Muscle of leg (tissue), 11 donors: ENCODE measurements around the gene HNMT. TPM values are rescaled to one million over a fixed set of nuclear protein-coding genes. Genes with fewer than 3 reads are reported as not detected.

Experiments
- DNase-seq: peaks from one replicate; pipeline ENCODE4 v3.0.0; 2013
- H3K27ac ChIP-seq: one replicate; pipeline ENCODE4 v1.5.1; 2013; ENCODE audit warnings: mild to moderate bottlenecking, low read length, control low read depth
- H3K27me3 ChIP-seq: one replicate; pipeline ENCODE4 v1.6.1; 2013; ENCODE audit warnings: low read length; ENCODE audit not compliant: control insufficient read depth, insufficient read depth
- H3K36me3 ChIP-seq: one replicate; pipeline ENCODE4 v1.6.1; 2013; ENCODE audit warnings: low read length; ENCODE audit not compliant: control insufficient read depth, insufficient read depth
- H3K4me1 ChIP-seq: one replicate; pipeline ENCODE4 v1.6.1; 2013; ENCODE audit warnings: low read length; ENCODE audit not compliant: control insufficient read depth, insufficient read depth
- H3K4me3 ChIP-seq: one replicate; pipeline ENCODE4 v1.5.1; 2013; ENCODE audit warnings: low read length, control low read depth
- H3K9me3 ChIP-seq: replicated peaks from 2 replicates; pipeline ENCODE4 v1.6.1; 2013; ENCODE audit warnings: low read depth, low read length; ENCODE audit not compliant: control insufficient read depth
- WGBS: methylation state at CpG from one replicate; pipeline ENCODE4 v1.1.5; 2013; ENCODE audit warnings: missing lambda C conversion rate; ENCODE audit not compliant: insufficient coverage; 5-methylcytosine and 5-hydroxymethylcytosine counted together
- polyA plus RNA-seq, 8 donors: library from polyadenylated mRNA; unstranded; fragments of 120-200 nt; gene quantifications; one replicate each; pipeline versions ENCODE4 v1.2.1 to v1.2.3, GENCODE V29; 2013; ENCODE audit warnings: inconsistent platforms in 1 of 8, low replicate concordance in 1 of 8; ENCODE audit not compliant: insufficient read length in 8 of 8, insufficient read depth in 1 of 8
- total RNA-seq: library from RNA; stranded (reverse); fragments of 120-200 nt; gene quantifications from one replicate; pipeline ENCODE4 v1.2.4, GENCODE V29; 2013

HNMT gene
- total and polyA plus RNA-seq, 9 donors, result 16.3 to 37.7 (median 23.5) TPM

- Histone ChIP-seq H3K36me3 (no peaks in the 10 kb centered on the region), H3K27me3 (no peaks in the 10 kb centered on the region), H3K27ac (no peak overlapping the region), H3K4me1 (no peaks in the 10 kb centered on the region), H3K9me3 (no peaks in the 10 kb centered on the region), H3K4me3 (no peak overlapping the region)
- DNase-seq, result no peak
- no CpG with 5 or more reads among the region's 1 CpG for WGBS
Observed at GRCh38 chr2:137957033-137957432, 7.2 kb upstream of the HNMT start.

GRCh38 chr2:137959166-137959565, 5.1 kb upstream of the HNMT start:
- H3K27me3 ChIP-seq, result no peaks in the 10 kb centered on the region

GRCh38 chr2:137960223-137960622, 4.0 kb upstream of the HNMT start:
- WGBS, result 92% methylated on average over 3 of the region's 4 CpGs
- Histone ChIP-seq H3K27me3 (no peaks in the 10 kb centered on the region), H3K27ac (no peak overlapping the region), H3K9me3 (no peaks in the 10 kb centered on the region), H3K36me3 (no peaks in the 10 kb centered on the region), H3K4me3 (no peak overlapping the region), H3K4me1 (peaks cover 4% of the 10 kb centered on the region)
- DNase-seq, result no peak

More at GRCh38 chr2:137959166-137959565, 5.1 kb upstream of the HNMT start:
- no CpG with 5 or more reads among the region's 1 CpG for WGBS
- H3K27ac ChIP-seq, result no peak overlapping the region
- no peaks in the 10 kb centered on the region for H3K9me3 ChIP-seq
- H3K36me3 ChIP-seq, result no peaks in the 10 kb centered on the region
- H3K4me1 ChIP-seq, result peaks cover 4% of the 10 kb centered on the region
- H3K4me3 ChIP-seq, result no peak overlapping the region
- no peak for DNase-seq

GRCh38 chr2:137961602-137962001, 2.7 kb upstream of the HNMT start:
- Histone ChIP-seq H3K27ac (no peak overlapping the region), H3K4me1 (peaks cover 4% of the 10 kb centered on the region), H3K4me3 (no peak overlapping the region), H3K9me3 (no peaks in the 10 kb centered on the region), H3K27me3 (no peaks in the 10 kb centered on the region), H3K36me3 (no peaks in the 10 kb centered on the region)
- no peak for DNase-seq

- Histone ChIP-seq H3K9me3 (no peaks in the 10 kb centered on the region), H3K4me3 (no peak overlapping the region), H3K4me1 (peaks cover 4% of the 10 kb centered on the region), H3K36me3 (no peaks in the 10 kb centered on the region), H3K27me3 (no peaks in the 10 kb centered on the region), H3K27ac (peak overlapping the region; percentile 79)
- DNase-seq, result no peak
- WGBS, result 52% methylated on average over 5 of the region's 9 CpGs
Observed at GRCh38 chr2:137963535-137964065, 673 bp upstream of the HNMT start.

GRCh38 chr2:137964859-137965459, 686 bp downstream of the HNMT start:
- no peaks in the 10 kb centered on the region for H3K36me3 ChIP-seq
- no peaks in the 10 kb centered on the region for H3K9me3 ChIP-seq
- peaks cover 4% of the 10 kb centered on the region for H3K4me1 ChIP-seq
- peak overlapping the region; percentile 79 for H3K27ac ChIP-seq
- H3K4me3 ChIP-seq, result peak overlapping the region; percentile 52
- no CpG with 5 or more reads among the region's 3 CpGs for WGBS
- no peaks in the 10 kb centered on the region for H3K27me3 ChIP-seq
- no peak for DNase-seq

DNA sequence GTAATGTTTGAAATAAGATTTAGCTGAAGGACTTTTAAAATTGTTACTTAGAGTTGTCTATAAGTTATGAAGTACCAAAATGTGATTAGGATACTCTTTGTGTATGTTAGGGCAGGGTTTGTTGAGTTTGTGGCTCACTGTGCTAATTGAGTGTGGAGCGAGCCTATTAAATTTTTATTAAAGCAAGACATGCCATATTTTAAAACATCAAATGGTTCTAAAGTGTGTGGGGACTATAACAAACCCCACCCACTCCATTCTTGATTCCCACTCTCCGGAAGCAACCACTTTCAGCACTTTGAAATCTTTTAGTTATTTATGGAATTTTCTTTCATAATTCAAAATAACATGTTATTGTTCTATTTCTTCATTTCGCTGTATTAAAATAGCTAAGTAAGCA, 1.8 kb downstream of the HNMT start:
- Histone ChIP-seq H3K27me3 (no peaks in the 10 kb centered on the region), H3K27ac (no peak overlapping the region), H3K9me3 (no peaks in the 10 kb centered on the region), H3K4me3 (peak overlapping the region; percentile 4), H3K4me1 (peaks cover 4% of the 10 kb centered on the region), H3K36me3 (no peaks in the 10 kb centered on the region)
- no peak for DNase-seq
- no CpG with 5 or more reads among the region's 3 CpGs for WGBS

DNA sequence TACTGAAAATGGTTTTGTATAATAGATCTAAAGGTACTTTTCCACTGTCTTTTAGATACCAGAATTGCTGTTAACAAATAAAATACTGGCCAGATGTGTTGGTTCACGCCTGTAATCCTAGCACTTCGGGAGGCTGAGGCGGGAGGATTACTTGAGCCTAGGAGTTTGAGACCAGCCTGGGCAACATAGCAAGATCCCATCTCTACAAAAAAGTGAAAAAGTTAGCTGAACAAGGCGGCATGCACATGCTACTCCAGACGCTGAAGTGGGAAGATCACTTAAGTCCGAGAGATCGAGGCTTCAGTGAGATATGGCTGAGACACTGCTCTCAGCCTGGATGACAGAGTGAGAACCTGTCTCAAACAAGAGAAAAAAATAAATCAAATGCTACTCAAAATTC, 2.8 kb downstream of the HNMT start:
- Histone ChIP-seq H3K36me3 (no peaks in the 10 kb centered on the region), H3K4me3 (no peak overlapping the region), H3K4me1 (peaks cover 4% of the 10 kb centered on the region), H3K27me3 (no peaks in the 10 kb centered on the region), H3K9me3 (no peaks in the 10 kb centered on the region), H3K27ac (no peak overlapping the region)
- no peak for DNase-seq
- WGBS, result 100% methylated on average over 6 of the region's 7 CpGs

- WGBS, result 75% methylated on average over 5 of the region's 6 CpGs
- Histone ChIP-seq H3K36me3 (no peaks in the 10 kb centered on the region), H3K4me3 (no peak overlapping the region), H3K27me3 (no peaks in the 10 kb centered on the region), H3K9me3 (no peaks in the 10 kb centered on the region), H3K4me1 (peaks cover under 1% of the 10 kb centered on the region), H3K27ac (no peak overlapping the region)
- DNase-seq, result peak; percentile 15
Observed at GRCh38 chr2:137968477-137969417, 4.5 kb downstream of the HNMT start.

DNA sequence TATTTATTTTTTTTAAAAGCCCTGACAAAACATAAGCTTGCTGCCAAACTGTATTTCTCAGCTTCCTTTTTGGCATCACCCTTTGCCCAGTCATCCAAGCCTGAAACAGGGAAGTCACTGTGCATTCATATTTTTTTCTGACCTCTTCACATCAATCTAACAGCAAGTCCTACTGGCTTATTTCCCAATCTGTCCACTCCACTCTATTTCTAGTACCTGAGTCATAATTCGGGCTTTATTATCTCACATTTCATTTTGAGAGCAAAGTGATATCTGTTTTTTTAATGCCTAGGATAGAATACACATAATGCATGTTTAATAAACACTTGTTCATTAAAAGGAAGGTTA, 5.1 kb downstream of the HNMT start:
- Histone ChIP-seq H3K36me3 (no peaks in the 10 kb centered on the region), H3K27me3 (no peaks in the 10 kb centered on the region), H3K9me3 (no peaks in the 10 kb centered on the region), H3K4me1 (no peaks in the 10 kb centered on the region), H3K27ac (no peak overlapping the region), H3K4me3 (no peak overlapping the region)
- WGBS, result no CpG with 5 or more reads among the region's 1 CpG
- DNase-seq, result peak; percentile 80
